SK-N-SH treated with all-trans-retinoic acid at 6 μM for 48 hours (cell line): ENCODE results near the gene PLEKHM3.

Experiments used
- ARNTL ChIP-seq: fragments of 450-650 bp; formaldehyde crosslinking; IDR thresholded peaks from 2 replicates; pipeline ENCODE4 v1.5.0; 2020; ENCODE audit warnings: low read depth, mild to moderate bottlenecking, moderate library complexity, borderline replicate concordance
- BACH2 ChIP-seq: fragments of 250-450 bp; sonication (Bioruptor Pico); IDR thresholded peaks from 2 replicates; pipeline ENCODE4 v1.9.0; 2021; ENCODE audit warnings: mild to moderate bottlenecking, borderline replicate concordance
- PATZ1 ChIP-seq: fragments of 250-450 bp; sonication (Bioruptor Pico); IDR thresholded peaks from 2 replicates; pipeline ENCODE4 v1.8.0; 2020; ENCODE audit warnings: mild to moderate bottlenecking, moderate library complexity, borderline replicate concordance
- RARB ChIP-seq: fragments of 250-450 bp; sonication (Bioruptor Pico); IDR thresholded peaks from 2 replicates; pipeline ENCODE4 v1.8.0; 2021; ENCODE audit warnings: mild to moderate bottlenecking, moderate library complexity
- TCF4 ChIP-seq: fragments of 250-450 bp; sonication (Bioruptor Pico); IDR thresholded peaks from 2 replicates; pipeline ENCODE4 v1.8.0; 2021; ENCODE audit warnings: mild to moderate bottlenecking, moderate library complexity, borderline replicate concordance
- TF ChIP-seq, protein P1 (sequence below): fragments of 250-450 bp; sonication (Bioruptor Pico); IDR thresholded peaks from 2 replicates; pipeline ENCODE4 v1.5.1; 2021; ENCODE audit warnings: mild to moderate bottlenecking, moderate library complexity

DNA sequence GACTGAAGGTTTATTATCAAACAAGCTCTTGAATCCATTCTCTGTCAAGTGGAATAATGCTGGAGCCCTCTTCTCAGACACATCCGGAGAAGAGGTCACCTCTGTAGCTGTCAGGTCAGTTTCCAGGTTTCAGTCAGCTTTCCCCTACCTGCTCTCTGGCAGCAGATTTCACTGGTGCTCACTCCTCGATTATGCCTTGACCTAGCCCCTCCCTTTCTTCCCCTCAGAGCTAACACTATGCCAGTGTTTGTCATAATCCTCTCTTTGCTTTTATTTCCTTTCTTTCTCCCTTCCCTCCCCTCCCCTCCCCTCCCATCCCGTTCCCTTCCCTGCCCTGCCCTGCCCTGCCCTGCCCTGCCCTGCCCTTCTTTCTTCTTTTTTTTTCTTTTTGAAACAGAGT, 22.5 kb upstream of the PLEKHM3 start:
- TF ChIP-seq RARB (CRISPR knock-in tag) (no peak), PATZ1 (CRISPR knock-in tag) (no peak), BACH2 (no peak), ARNTL (CRISPR knock-in tag) (no peak), TCF4 (CRISPR knock-in tag) (no peak)
- TF ChIP-seq, protein P1, sequence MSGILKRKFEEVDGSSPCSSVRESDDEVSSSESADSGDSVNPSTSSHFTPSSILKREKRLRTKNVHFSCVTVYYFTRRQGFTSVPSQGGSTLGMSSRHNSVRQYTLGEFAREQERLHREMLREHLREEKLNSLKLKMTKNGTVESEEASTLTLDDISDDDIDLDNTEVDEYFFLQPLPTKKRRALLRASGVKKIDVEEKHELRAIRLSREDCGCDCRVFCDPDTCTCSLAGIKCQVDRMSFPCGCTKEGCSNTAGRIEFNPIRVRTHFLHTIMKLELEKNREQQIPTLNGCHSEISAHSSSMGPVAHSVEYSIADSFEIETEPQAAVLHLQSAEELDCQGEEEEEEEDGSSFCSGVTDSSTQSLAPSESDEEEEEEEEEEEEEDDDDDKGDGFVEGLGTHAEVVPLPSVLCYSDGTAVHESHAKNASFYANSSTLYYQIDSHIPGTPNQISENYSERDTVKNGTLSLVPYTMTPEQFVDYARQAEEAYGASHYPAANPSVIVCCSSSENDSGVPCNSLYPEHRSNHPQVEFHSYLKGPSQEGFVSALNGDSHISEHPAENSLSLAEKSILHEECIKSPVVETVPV (CRISPR knock-in tag): no peak
